ENCODE measurements around the gene GARIN5A. TPM values are rescaled to one million over a fixed set of nuclear protein-coding genes. Genes with fewer than 3 reads are reported as not detected.

The GARIN5A gene
- total and polyA plus RNA-seq, 9 of the 15 experiments (the other 6 are each of a cell fraction or from before 2014, with no cell fraction given), result 0.10 to 0.82 (median 0.23) TPM; not detected in 2

GRCh38 chr19:50508843-50509190, 32.2 kb upstream of the GARIN5A start:
- intact Hi-C loops (cut with micrococcal nuclease), result no loop called here
- ChIA-PET POLR2A (interaction anchor here (0.6 to 1.1 kb wide), 2 partner anchors 152 to 180 kb away, joined by 3 read pairs; partner anchors contain the start of gene KCNC3), CTCF (ENCODE audit: low intra/inter-chr PET ratio) (no interaction called here)
- Histone ChIP-seq H3K36me3 (ENCODE audit: control insufficient read depth, insufficient read depth, low read length) (no peaks in the 10 kb centered on the region), H3K79me2 (ENCODE audit: control insufficient read depth, insufficient read depth, low read length) (no peaks in the 10 kb centered on the region; the same call in 2 of the 3 replicates), H3K9me1 (ENCODE audit: control insufficient read depth, insufficient read depth, low read length) (peaks cover 4% of the 10 kb centered on the region), H4K20me1 (replicated peaks; ENCODE audit: control insufficient read depth, insufficient read depth, low read length) (no peaks in the 10 kb centered on the region), H3K4me1 (replicated peaks in 1 of 2; ENCODE audit: control insufficient read depth in 2 of 2, insufficient read depth in 2 of 2, low read length in 2 of 2) (peaks cover 5 to 55% of the 10 kb centered on the region in 2 experiments; a peak in 4 of 5 replicates), H2AFZ (ENCODE audit: low read depth, low read length) (no peak overlapping the region), H3K4me3 (no peak overlapping the region), H3K27me3 (ENCODE audit: control insufficient read depth in 2 of 2, insufficient read depth in 2 of 2, low read length in 2 of 2) (no peaks in the 10 kb centered on the region), H3K9ac (ENCODE audit: insufficient read depth in 1 of 2, low read depth in 2 of 2, low read length in 2 of 2) (no peak overlapping the region; a peak in 1 of 4 replicates), H3K9me3 (replicated peaks; ENCODE audit: control insufficient read depth, insufficient read depth, low read depth, low read length) (no peaks in the 10 kb centered on the region), H3K27ac (ENCODE audit: extremely low read depth, low read depth, low read length) (no peak overlapping the region), H3K4me2 (ENCODE audit: insufficient read depth, low read length) (no peak overlapping the region)
- DNase-seq (ENCODE audit: extremely low read depth in 1 of 4, low spot score in 3 of 4) (no peak), ATAC-seq (no peak), FAIRE-seq (no peak)
- 81% methylated on average over 3 of the region's 3 CpGs for WGBS (ENCODE audit: insufficient coverage, low coverage, missing lambda C conversion rate)
- TF ChIP-seq CHD1 (IDR thresholded peaks at IDR 0.05; ENCODE audit: low read length) (no peak), ZNF124 (CRISPR knock-in tag; IDR thresholded peaks at IDR 0.05) (no peak)
- no TSS peak for BruUV-seq (replicated peaks)
- in situ Hi-C loops (cut with MboI), result no loop called here

GRCh38 chr19:50507376-50507775, 30.7 kb upstream of the GARIN5A start:
- BruUV-seq (replicated peaks), result no TSS peak
- no peak for FAIRE-seq
- no peaks in the 10 kb centered on the region for H3K27me3 ChIP-seq (ENCODE audit: control insufficient read depth in 2 of 2, insufficient read depth in 2 of 2, low read length in 2 of 2)
- no peak overlapping the region for H3K9ac ChIP-seq (ENCODE audit: insufficient read depth in 1 of 2, low read depth in 2 of 2, low read length in 2 of 2)
- H3K4me3 ChIP-seq, result no peak overlapping the region
- no peaks in the 10 kb centered on the region for H3K36me3 ChIP-seq (ENCODE audit: control insufficient read depth, insufficient read depth, low read length)
- no peak for ATAC-seq
- CTCF ChIA-PET (ENCODE audit: low intra/inter-chr PET ratio), result no interaction called here
- no peaks in the 10 kb centered on the region for H4K20me1 ChIP-seq (replicated peaks; ENCODE audit: control insufficient read depth, insufficient read depth, low read length)
- H3K9me1 ChIP-seq (ENCODE audit: control insufficient read depth, insufficient read depth, low read length), result peaks cover 4% of the 10 kb centered on the region
- H3K79me2 ChIP-seq (ENCODE audit: control insufficient read depth, insufficient read depth, low read length), result no peaks in the 10 kb centered on the region; the same call in 2 of the 3 replicates
- no peak for DNase-seq (ENCODE audit: extremely low read depth in 1 of 4, low spot score in 3 of 4)
- H3K27ac ChIP-seq (ENCODE audit: extremely low read depth, low read depth, low read length), result no peak overlapping the region
- POLR2A ChIA-PET, result no interaction called here
- 88% methylated on average over 8 of the region's 8 CpGs for WGBS (ENCODE audit: insufficient coverage, low coverage, missing lambda C conversion rate)
- TF ChIP-seq TOE1 (IDR thresholded peaks at IDR 0.05; ENCODE audit: borderline replicate concordance) (no peak), TOE1 (CRISPR knock-in tag; IDR thresholded peaks at IDR 0.05; ENCODE audit: borderline replicate concordance, low read depth) (no peak), RBFOX2 (IDR thresholded peaks at IDR 0.05; ENCODE audit: low read depth, low read length) (0 out of 2 replicates have a peak, but pooled peaks have one; percentile 16), CHD1 (IDR thresholded peaks at IDR 0.05; ENCODE audit: low read length) (no peak), ARID1B (IDR thresholded peaks at IDR 0.05) (no peak)
- H3K4me2 ChIP-seq (ENCODE audit: insufficient read depth, low read length), result no peak overlapping the region
- intact Hi-C loops (cut with micrococcal nuclease), result no loop called here
- in situ Hi-C loops (cut with MboI), result no loop called here
- no peak overlapping the region for H2AFZ ChIP-seq (ENCODE audit: low read depth, low read length)
- H3K4me1 ChIP-seq (replicated peaks in 1 of 2; ENCODE audit: control insufficient read depth in 2 of 2, insufficient read depth in 2 of 2, low read length in 2 of 2), result peaks cover 5 to 47% of the 10 kb centered on the region in 2 experiments; a peak in 4 of 5 replicates
- no peaks in the 10 kb centered on the region for H3K9me3 ChIP-seq (replicated peaks; ENCODE audit: control insufficient read depth, insufficient read depth, low read depth, low read length)
